Measurements from ENCODE around the gene PPP1R37. TPM values are rescaled to one million over a fixed set of nuclear protein-coding genes. Genes with fewer than 3 reads are reported as not detected.

Gene PPP1R37, protein sequence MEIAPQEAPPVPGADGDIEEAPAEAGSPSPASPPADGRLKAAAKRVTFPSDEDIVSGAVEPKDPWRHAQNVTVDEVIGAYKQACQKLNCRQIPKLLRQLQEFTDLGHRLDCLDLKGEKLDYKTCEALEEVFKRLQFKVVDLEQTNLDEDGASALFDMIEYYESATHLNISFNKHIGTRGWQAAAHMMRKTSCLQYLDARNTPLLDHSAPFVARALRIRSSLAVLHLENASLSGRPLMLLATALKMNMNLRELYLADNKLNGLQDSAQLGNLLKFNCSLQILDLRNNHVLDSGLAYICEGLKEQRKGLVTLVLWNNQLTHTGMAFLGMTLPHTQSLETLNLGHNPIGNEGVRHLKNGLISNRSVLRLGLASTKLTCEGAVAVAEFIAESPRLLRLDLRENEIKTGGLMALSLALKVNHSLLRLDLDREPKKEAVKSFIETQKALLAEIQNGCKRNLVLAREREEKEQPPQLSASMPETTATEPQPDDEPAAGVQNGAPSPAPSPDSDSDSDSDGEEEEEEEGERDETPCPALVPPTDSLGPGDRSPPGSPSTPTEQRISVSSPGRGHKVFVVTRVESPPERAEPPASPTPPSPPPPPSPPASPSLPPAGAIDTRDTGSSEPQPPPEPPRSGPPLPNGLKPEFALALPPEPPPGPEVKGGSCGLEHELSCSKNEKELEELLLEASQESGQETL
- 10 to 100 TPM; 28.3 to 29.2 TPM for total RNA-seq

- H3K9me3 Mint-ChIP-seq (ENCODE audit: insufficient read depth) = no peaks in the 10 kb centered on the region
- peak; percentile 94 for DNase-seq
- H3K36me3 Mint-ChIP-seq (ENCODE audit: low read depth) = peaks cover 46% of the 10 kb centered on the region
- no peaks in the 10 kb centered on the region for H3K27me3 Mint-ChIP-seq (ENCODE audit: low read depth)
- ATAC-seq = peak; percentile 82
- CTCF ChIA-PET = interaction anchor here (1.2 to 2.7 kb wide), 12 partner anchors 11 to 154 kb away, joined by 3 to 18 read pairs (median 6); partner anchors contain the start of genes BLOC1S3, GEMIN7, TRAPPC6A and ZNF296
- peak within 1 kb of the TSS; percentile 83 for H3K4me3 Mint-ChIP-seq
- H3K4me1 Mint-ChIP-seq (ENCODE audit: low read depth) = peaks cover 70% of the 10 kb centered on the region
- POLR2A ChIA-PET = interaction anchor here (0.6 to 2.9 kb wide), 10 partner anchors 8 to 91 kb away, joined by 3 to 29 read pairs (median 4); partner anchors contain the start of genes BLOC1S3, GEMIN7 and ZNF296
- peak within 1 kb of the TSS; percentile 95 for H3K27ac Mint-ChIP-seq
Measured at GRCh38 chr19:45092747-45093678, at the start of gene PPP1R37. PPP1R37 (plus strand) TSS chr19:45093179; CDS start chr19:45093326, 147 bp downstream.

- ChIA-PET POLR2A (interaction anchor here (0.6 kb wide), 1 partner anchor 29 kb away, joined by 3 read pairs; no protein-coding TSS in a partner anchor), CTCF (interaction anchor here (3.6 kb wide), 1 partner anchor 14 kb away, joined by 24 read pairs; no protein-coding TSS in a partner anchor)
- ATAC-seq (no peak), DNase-seq (no peak)
- Mint-ChIP-seq H3K9me3 (ENCODE audit: insufficient read depth) (no peaks in the 10 kb centered on the region), H3K27ac (peak overlapping the region; percentile 85), H3K4me1 (ENCODE audit: low read depth) (peaks cover 40% of the 10 kb centered on the region), H3K27me3 (ENCODE audit: low read depth) (no peaks in the 10 kb centered on the region), H3K36me3 (ENCODE audit: low read depth) (peaks cover 45% of the 10 kb centered on the region), H3K4me3 (no peak overlapping the region)
Measured at GRCh38 chr19:45045671-45046353, 47.2 kb upstream of the PPP1R37 start.

DNA sequence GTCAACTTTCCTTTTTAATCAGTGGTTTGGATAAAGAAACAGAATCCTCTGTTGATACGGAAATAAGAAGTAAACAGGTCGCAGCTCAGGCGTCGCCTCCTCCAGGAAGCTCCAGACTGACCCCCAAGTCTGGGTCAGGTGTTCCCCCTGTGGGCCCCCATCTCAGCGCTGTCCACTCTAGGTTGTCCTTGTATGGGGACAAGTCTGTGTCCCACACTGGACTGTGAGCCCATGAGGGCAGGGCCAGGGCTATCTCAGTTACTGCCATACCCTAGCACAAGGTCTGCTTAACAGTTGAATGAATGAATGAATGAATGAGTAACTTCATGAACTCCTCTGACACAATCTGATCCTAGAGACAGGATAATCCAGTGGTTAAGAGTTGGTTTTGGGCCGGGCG, 46.6 kb upstream of the PPP1R37 start:
- DNase-seq (no peak), ATAC-seq (no peak)
- Mint-ChIP-seq H3K36me3 (ENCODE audit: low read depth) (peaks cover 44% of the 10 kb centered on the region), H3K4me1 (ENCODE audit: low read depth) (peaks cover 36% of the 10 kb centered on the region), H3K4me3 (no peak overlapping the region), H3K27me3 (ENCODE audit: low read depth) (no peaks in the 10 kb centered on the region), H3K9me3 (ENCODE audit: insufficient read depth) (no peaks in the 10 kb centered on the region), H3K27ac (peak overlapping the region; percentile 85)
- POLR2A ChIA-PET = no interaction called here
- CTCF ChIA-PET = interaction anchor here (3.6 kb wide), 1 partner anchor 13 kb away, joined by 24 read pairs; no protein-coding TSS in a partner anchor

DNA sequence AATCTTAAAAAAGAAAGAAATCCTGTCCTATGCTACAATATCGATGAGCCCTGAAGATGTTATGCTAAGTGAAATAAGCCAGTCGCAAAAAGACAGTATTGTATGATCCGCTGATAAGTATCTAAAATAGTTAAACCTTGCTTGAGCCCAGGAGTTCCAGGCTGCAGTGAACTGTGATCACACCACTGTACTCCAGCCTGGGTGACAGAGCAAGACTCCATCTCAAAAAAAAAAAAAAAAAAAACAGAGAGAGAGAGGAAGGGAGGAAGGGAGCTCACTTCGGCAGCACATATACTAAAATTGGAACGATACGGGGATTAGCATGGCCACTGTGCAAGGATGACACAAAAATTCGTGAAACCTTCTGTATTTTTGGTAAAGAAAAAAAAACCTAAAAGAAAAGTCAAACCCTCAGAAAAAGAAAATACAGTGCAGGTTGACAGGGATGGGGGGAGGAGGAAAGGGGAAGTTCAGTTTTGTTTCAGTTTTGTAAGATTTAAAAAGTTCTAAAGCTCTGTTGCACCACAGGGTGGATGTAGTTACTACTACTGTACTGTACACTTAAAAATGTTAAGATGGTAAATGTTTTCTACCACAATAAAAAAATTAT, 45.7 kb upstream of the PPP1R37 start:
- H3K4me1 Mint-ChIP-seq (ENCODE audit: low read depth) = peaks cover 29% of the 10 kb centered on the region
- H3K36me3 Mint-ChIP-seq (ENCODE audit: low read depth) = peaks cover 40% of the 10 kb centered on the region
- peak overlapping the region; percentile 85 for H3K27ac Mint-ChIP-seq
- H3K27me3 Mint-ChIP-seq (ENCODE audit: low read depth) = no peaks in the 10 kb centered on the region
- no peak for ATAC-seq
- peak overlapping the region; percentile 67 for H3K4me3 Mint-ChIP-seq
- ChIA-PET POLR2A (no interaction called here), CTCF (interaction anchor here (1.2 to 3.6 kb wide), 2 partner anchors 12 to 131 kb away, joined by 3 to 24 read pairs; partner anchors contain the start of genes BLOC1S3 and TRAPPC6A)
- no peaks in the 10 kb centered on the region for H3K9me3 Mint-ChIP-seq (ENCODE audit: insufficient read depth)
- no peak for DNase-seq

GRCh38 chr19:45049073-45049736, 43.8 kb upstream of the PPP1R37 start:
- H3K9me3 Mint-ChIP-seq (ENCODE audit: insufficient read depth) = no peaks in the 10 kb centered on the region
- no peak overlapping the region for H3K4me3 Mint-ChIP-seq
- peaks cover 37% of the 10 kb centered on the region for H3K36me3 Mint-ChIP-seq (ENCODE audit: low read depth)
- ATAC-seq = no peak
- no peaks in the 10 kb centered on the region for H3K27me3 Mint-ChIP-seq (ENCODE audit: low read depth)
- POLR2A ChIA-PET = interaction anchor here (0.9 kb wide), 1 partner anchor 11 kb away, joined by 5 read pairs; the partner anchor contains the start of gene CLASRP
- CTCF ChIA-PET = interaction anchor here (4.1 kb wide), 1 partner anchor 10 kb away, joined by 23 read pairs; no protein-coding TSS in a partner anchor
- peak overlapping the region; percentile 37 for H3K27ac Mint-ChIP-seq
- peaks cover 29% of the 10 kb centered on the region for H3K4me1 Mint-ChIP-seq (ENCODE audit: low read depth)
- no peak for DNase-seq

DNA sequence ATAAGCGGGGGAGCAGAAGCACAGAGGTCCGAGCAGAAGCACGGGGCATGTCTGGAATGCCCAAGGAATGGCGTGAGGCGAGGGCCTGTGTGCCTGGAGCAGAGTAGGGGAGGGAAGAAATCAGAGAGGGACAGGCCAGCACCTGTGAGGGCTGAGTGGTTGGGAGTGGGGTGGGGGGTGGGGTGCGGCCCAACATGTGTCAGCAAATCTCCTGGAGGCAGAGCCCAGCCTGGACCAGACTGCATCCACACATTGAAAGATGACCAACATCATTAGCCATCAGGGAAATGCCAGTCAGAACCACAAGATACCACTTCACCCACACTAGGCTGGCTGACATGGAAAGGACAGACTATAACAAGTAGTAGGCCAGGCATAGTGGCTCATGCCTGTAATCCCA, 42.9 kb upstream of the PPP1R37 start:
- peak overlapping the region; percentile 37 for H3K27ac Mint-ChIP-seq

DNA sequence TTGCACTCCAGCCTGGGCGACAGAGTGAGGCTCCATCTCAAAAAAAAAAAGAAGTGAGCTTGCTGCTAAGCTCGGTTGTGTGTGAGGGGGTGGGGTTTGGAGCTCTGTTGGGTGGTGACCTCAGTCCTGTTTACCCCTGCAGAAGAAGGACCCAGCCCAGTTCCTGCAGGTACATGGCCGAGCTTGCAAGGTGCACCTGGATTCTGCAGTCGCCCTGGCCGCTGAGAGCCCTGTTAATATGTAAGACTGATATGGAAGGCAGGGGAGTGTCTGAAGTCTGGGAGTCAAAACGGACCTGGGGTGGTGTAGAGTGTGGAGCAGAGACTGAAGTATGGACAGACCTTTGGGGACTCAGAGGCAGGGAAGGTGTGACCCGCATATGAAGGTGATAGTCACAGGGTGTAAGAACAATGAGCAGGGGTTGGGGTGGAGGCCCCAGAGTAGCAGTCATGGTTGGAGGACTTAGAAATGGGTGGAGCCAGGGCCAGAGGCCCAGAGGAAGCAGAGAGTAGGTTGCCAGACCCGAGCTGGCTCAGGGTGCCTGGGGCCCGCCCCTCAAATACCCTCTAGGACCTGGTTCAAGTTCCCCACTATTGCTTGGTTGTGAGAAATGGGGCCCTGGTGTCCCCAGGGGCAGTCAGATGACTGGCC, 40.9 kb upstream of the PPP1R37 start:
- peaks cover 11% of the 10 kb centered on the region for H3K4me1 Mint-ChIP-seq (ENCODE audit: low read depth)
- DNase-seq = no peak
- no peak for ATAC-seq
- no peaks in the 10 kb centered on the region for H3K27me3 Mint-ChIP-seq (ENCODE audit: low read depth)
- H3K4me3 Mint-ChIP-seq = no peak overlapping the region
- H3K27ac Mint-ChIP-seq = no peak overlapping the region
- H3K9me3 Mint-ChIP-seq (ENCODE audit: insufficient read depth) = no peaks in the 10 kb centered on the region
- ChIA-PET POLR2A (interaction anchor here (0.8 kb wide), 1 partner anchor 12 kb away, joined by 4 read pairs; no protein-coding TSS in a partner anchor), CTCF (interaction anchor here (4.1 kb wide), 1 partner anchor 8 kb away, joined by 23 read pairs; no protein-coding TSS in a partner anchor)
- H3K36me3 Mint-ChIP-seq (ENCODE audit: low read depth) = peaks cover 23% of the 10 kb centered on the region

More for the DNA sequence above, 42.9 kb upstream of the PPP1R37 start:
- peaks cover 39% of the 10 kb centered on the region for H3K36me3 Mint-ChIP-seq (ENCODE audit: low read depth)
- ATAC-seq = no peak
- no peaks in the 10 kb centered on the region for H3K9me3 Mint-ChIP-seq (ENCODE audit: insufficient read depth)
- no peaks in the 10 kb centered on the region for H3K27me3 Mint-ChIP-seq (ENCODE audit: low read depth)
- CTCF ChIA-PET = interaction anchor here (4.1 kb wide), 1 partner anchor 10 kb away, joined by 23 read pairs; no protein-coding TSS in a partner anchor
- peaks cover 29% of the 10 kb centered on the region for H3K4me1 Mint-ChIP-seq (ENCODE audit: low read depth)
- DNase-seq = no peak
- H3K4me3 Mint-ChIP-seq = no peak overlapping the region
- POLR2A ChIA-PET = no interaction called here

GRCh38 chr19:45056831-45057230, 36.1 kb upstream of the PPP1R37 start:
- Mint-ChIP-seq H3K27me3 (ENCODE audit: low read depth) (no peaks in the 10 kb centered on the region), H3K4me3 (no peak overlapping the region), H3K9me3 (ENCODE audit: insufficient read depth) (no peaks in the 10 kb centered on the region), H3K27ac (no peak overlapping the region), H3K4me1 (ENCODE audit: low read depth) (no peaks in the 10 kb centered on the region), H3K36me3 (ENCODE audit: low read depth) (peaks cover 45% of the 10 kb centered on the region)
- DNase-seq = no peak
- CTCF ChIA-PET = interaction anchor here (4.9 kb wide), 1 partner anchor 68 kb away, joined by 17 read pairs; no protein-coding TSS in a partner anchor
- no peak for ATAC-seq
- POLR2A ChIA-PET = no interaction called here

DNA sequence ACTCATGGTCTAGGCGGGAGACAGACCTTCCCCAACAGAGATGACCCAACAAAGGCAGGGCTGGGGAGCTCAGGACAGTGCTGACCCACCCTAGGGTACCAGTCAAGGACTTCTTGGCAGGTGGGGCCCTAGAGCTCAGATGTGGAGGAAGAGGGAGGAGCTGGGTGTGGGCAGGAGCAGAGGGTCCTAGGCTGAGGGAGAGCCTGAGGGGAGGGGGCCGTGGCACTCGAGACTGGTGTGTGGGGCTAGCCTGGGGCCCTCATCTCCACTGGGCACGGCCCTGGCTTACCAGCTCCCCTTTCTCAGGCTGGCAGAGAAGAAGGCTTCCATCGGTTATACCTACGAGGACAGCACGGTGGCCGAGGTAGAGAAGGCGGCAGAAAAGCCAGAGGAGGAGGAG, 35.5 kb upstream of the PPP1R37 start:
- H3K27me3 Mint-ChIP-seq (ENCODE audit: low read depth) = no peaks in the 10 kb centered on the region
- no peak overlapping the region for H3K4me3 Mint-ChIP-seq
- POLR2A ChIA-PET = no interaction called here
- H3K27ac Mint-ChIP-seq = no peak overlapping the region
- H3K9me3 Mint-ChIP-seq (ENCODE audit: insufficient read depth) = no peaks in the 10 kb centered on the region
- H3K4me1 Mint-ChIP-seq (ENCODE audit: low read depth) = no peaks in the 10 kb centered on the region
- CTCF ChIA-PET = interaction anchor here (4.9 kb wide), 1 partner anchor 68 kb away, joined by 17 read pairs; no protein-coding TSS in a partner anchor
- DNase-seq (no peak), ATAC-seq (no peak)
- H3K36me3 Mint-ChIP-seq (ENCODE audit: low read depth) = peaks cover 43% of the 10 kb centered on the region

All from activated CD8-positive, alpha-beta T cell treated with anti-CD3 and anti-CD28 coated beads, Interleukin-2, amount 10 ng/mL, durations not matched to agents 7 days and 5 days (primary cell).